Subcutaneous adipose tissue (tissue), 4 donors: ENCODE results near the gene PKHD1. TPM values are rescaled to one million over a fixed set of nuclear protein-coding genes. Genes with fewer than 3 reads are reported as not detected.

Experiments used
- CTCF ChIP-seq: fragments of 450-650 bp; IDR thresholded peaks from one replicate; pipeline ENCODE4 v1.5.1; 2016; ENCODE audit warnings: low read depth, mild to moderate bottlenecking, control low read depth, antibody characterized with exemption, moderate library complexity
- total RNA-seq, 4 donors: library from RNA; depleted of rRNA; stranded (reverse); fragments of >200 nt; gene quantifications; one replicate each; pipeline ENCODE4 v1.1.0, GENCODE V29; 2016

PKHD1 gene
- total RNA-seq, 4 donors from 2014 or later, result under 0.01 to 1.1 (median 0.35) TPM

GRCh38 chr6:52020945-52021570 is 66.4 kb downstream of the PKHD1 start:
- TF ChIP-seq CTCF, result no peak

GRCh38 chr6:52019881-52020280 is 67.5 kb downstream of the PKHD1 start:
- TF ChIP-seq CTCF, result no peak

GRCh38 chr6:52019092-52019491 is 68.3 kb downstream of the PKHD1 start:
- TF ChIP-seq CTCF, result no peak

- no peak for TF ChIP-seq CTCF
Observed at GRCh38 chr6:52016915-52017748, 70.3 kb downstream of the PKHD1 start.

- no peak for TF ChIP-seq CTCF
Observed at GRCh38 chr6:52015953-52016352, 71.5 kb downstream of the PKHD1 start.

GRCh38 chr6:52014391-52014790 is 73.0 kb downstream of the PKHD1 start:
- no peak for TF ChIP-seq CTCF

GRCh38 chr6:52013035-52013434 is 74.4 kb downstream of the PKHD1 start:
- no peak for TF ChIP-seq CTCF
